ENCODE measurements around the gene PCDH9.

GRCh38 chr13:66821551-66821950, 408.6 kb downstream of the PCDH9 start:
- TF ChIP-seq, protein P1, sequence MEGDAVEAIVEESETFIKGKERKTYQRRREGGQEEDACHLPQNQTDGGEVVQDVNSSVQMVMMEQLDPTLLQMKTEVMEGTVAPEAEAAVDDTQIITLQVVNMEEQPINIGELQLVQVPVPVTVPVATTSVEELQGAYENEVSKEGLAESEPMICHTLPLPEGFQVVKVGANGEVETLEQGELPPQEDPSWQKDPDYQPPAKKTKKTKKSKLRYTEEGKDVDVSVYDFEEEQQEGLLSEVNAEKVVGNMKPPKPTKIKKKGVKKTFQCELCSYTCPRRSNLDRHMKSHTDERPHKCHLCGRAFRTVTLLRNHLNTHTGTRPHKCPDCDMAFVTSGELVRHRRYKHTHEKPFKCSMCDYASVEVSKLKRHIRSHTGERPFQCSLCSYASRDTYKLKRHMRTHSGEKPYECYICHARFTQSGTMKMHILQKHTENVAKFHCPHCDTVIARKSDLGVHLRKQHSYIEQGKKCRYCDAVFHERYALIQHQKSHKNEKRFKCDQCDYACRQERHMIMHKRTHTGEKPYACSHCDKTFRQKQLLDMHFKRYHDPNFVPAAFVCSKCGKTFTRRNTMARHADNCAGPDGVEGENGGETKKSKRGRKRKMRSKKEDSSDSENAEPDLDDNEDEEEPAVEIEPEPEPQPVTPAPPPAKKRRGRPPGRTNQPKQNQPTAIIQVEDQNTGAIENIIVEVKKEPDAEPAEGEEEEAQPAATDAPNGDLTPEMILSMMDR (conservative IDR thresholded peaks at IDR 0.05; ENCODE audit: low read length): no peak
- TF ChIP-seq EZH2phosphoT487 (IDR thresholded peaks at IDR 0.05; ENCODE audit: borderline replicate concordance): no peak

Data from Loucy (cell line).